GM12878 (cell line): ENCODE data around the gene AP2S1. TPM values are rescaled to one million over a fixed set of nuclear protein-coding genes. Genes with fewer than 3 reads are reported as not detected.

ENCODE experiments used
- ATAC-seq: fragments of 200-7000 bp; cut with Tn5 transposase; 3 replicates; pipeline ENCODE4 v1.9.1; 2020; ENCODE audit warnings: mild to moderate bottlenecking, moderate library complexity
- BruUV-seq: library from RNA; stranded (reverse); fragments of 400-500 nt; replicated peaks from 2 replicates; lab custom pipeline; 2021; lab: Mats Ljungman, UMichigan
- CTCF ChIA-PET: fragments of 300-600 bp; sonication (Branson Sonifier 250); formaldehyde crosslinking; extraction: SDS; loops from one replicate; lab custom pipeline; 2021; ENCODE audit warnings: inconsistent platforms; lab: Yijun Ruan, JAX
- POLR2A ChIA-PET: fragments of 350-600 bp; formaldehyde crosslinking; extraction: SDS; loops from one replicate; lab custom pipeline; 2021; ENCODE audit warnings: inconsistent platforms; lab: Charles Lee
- RAD21 ChIA-PET: fragments of 300-600 bp; sonication (Branson Sonifier 250); formaldehyde crosslinking; loops from one replicate; lab custom pipeline; 2023; ENCODE audit warnings: antibody characterized with exemption; ENCODE audit not compliant: unreplicated experiment; lab: Charles Lee
- SMC1A ChIA-PET: fragments of 300-600 bp; sonication (Branson Sonifier 250); formaldehyde crosslinking; loops from one replicate; lab custom pipeline; 2023; ENCODE audit not compliant: unreplicated experiment, uncharacterized antibody; lab: Charles Lee
- DNase-seq: peaks from one replicate; pipeline ENCODE4 v3.0.0-alpha.2; 2011; ENCODE audit warnings: low read depth, low spot score
- FAIRE-seq: peaks from 3 replicates; lab custom pipeline; 2011; peaks lifted over from hg19 to GRCh38; lab: Jason Lieb, UNC
- H2AFZ ChIP-seq: 2 replicates; pipeline ENCODE4 v1.6.0; 2011; ENCODE audit warnings: low read depth, low read length, control low read depth; ENCODE audit not compliant: control insufficient read depth
- H3K27ac ChIP-seq: 2 replicates; pipeline ENCODE4 v1.5.1; 2011; ENCODE audit warnings: control low read depth; ENCODE audit not compliant: control insufficient read depth, insufficient read depth
- H3K27me3 ChIP-seq, 2 experiments: replicated peaks in 1 of 2; 2 replicates each; pipeline versions ENCODE4 v1.6.0 to v1.6.1; 2011; ENCODE audit warnings: low read length in 1 of 2; ENCODE audit not compliant: control insufficient read depth in 2 of 2, insufficient read depth in 2 of 2
- H3K36me3 ChIP-seq, 2 experiments: 2 replicates each; pipeline ENCODE4 v1.5.1; 2011; ENCODE audit warnings: low read length in 1 of 2; ENCODE audit not compliant: control insufficient read depth in 2 of 2, insufficient read depth in 2 of 2
- H3K4me1 ChIP-seq: 2 replicates; pipeline ENCODE4 v1.6.1; 2011; ENCODE audit warnings: mild to moderate bottlenecking, low read length, moderate library complexity, mixed read lengths; ENCODE audit not compliant: control insufficient read depth, insufficient read depth
- H3K4me2 ChIP-seq: 2 replicates; pipeline ENCODE4 v1.6.0; 2011; ENCODE audit warnings: control low read depth; ENCODE audit not compliant: control insufficient read depth, insufficient read depth
- H3K4me3 ChIP-seq: fragments of 200-600 bp; sonication (generic); 2 replicates; pipeline ENCODE4 v1.5.1; 2016
- H3K79me2 ChIP-seq: 2 replicates; pipeline ENCODE4 v1.6.0; 2011; ENCODE audit warnings: low read length; ENCODE audit not compliant: control insufficient read depth, insufficient read depth
- H3K9ac ChIP-seq: 2 replicates; pipeline ENCODE4 v1.8.0; 2011; ENCODE audit warnings: low read length, control low read depth, mixed read lengths; ENCODE audit not compliant: control insufficient read depth, insufficient read depth
- H3K9me3 ChIP-seq: replicated peaks from 3 replicates; pipeline ENCODE4 v1.5.1; 2011; ENCODE audit warnings: mild to moderate bottlenecking, low read length; ENCODE audit not compliant: control insufficient read depth, insufficient read depth
- H4K20me1 ChIP-seq: 2 replicates; pipeline ENCODE4 v1.6.0; 2011; ENCODE audit not compliant: control insufficient read depth, insufficient read depth
- ATF3 ChIP-seq: IDR thresholded peaks from 2 replicates; pipeline ENCODE4 v1.6.1; 2011; ENCODE audit warnings: low read depth, mild to moderate bottlenecking, low read length, moderate library complexity, borderline replicate concordance; ENCODE audit errors: extremely low read depth
- E2F4 ChIP-seq: IDR thresholded peaks from 2 replicates; pipeline ENCODE4 v1.6.1; 2012; ENCODE audit warnings: low read depth, low read length, improper control_type of control experiment
- HDAC6 ChIP-seq: fragments of 200-600 bp; sonication (generic); IDR thresholded peaks from one replicate; pipeline ENCODE4 v1.8.0; 2017; ENCODE audit warnings: antibody characterized with exemption; ENCODE audit not compliant: unreplicated experiment
- PAX8 ChIP-seq: fragments of 450-650 bp; IDR thresholded peaks from 2 replicates; pipeline ENCODE4 v1.6.1; 2017; ENCODE audit warnings: mild to moderate bottlenecking, moderate library complexity
- RCOR1 ChIP-seq: conservative IDR thresholded peaks from 2 replicates; pipeline ENCODE4 v1.6.1; 2012; ENCODE audit warnings: low read depth, low read length, improper control_type of control experiment
- RFX5 ChIP-seq: IDR thresholded peaks from 2 replicates; pipeline ENCODE4 v1.6.1; 2011; ENCODE audit warnings: low read depth, low read length, improper control_type of control experiment
- RUNX3 ChIP-seq: IDR thresholded peaks from 2 replicates; pipeline ENCODE4 v1.6.1; 2012; ENCODE audit warnings: low read length, inconsistent platforms
- YBX1 ChIP-seq: fragments of 450-650 bp; IDR thresholded peaks from 2 replicates; pipeline ENCODE4 v1.6.1; 2016; ENCODE audit warnings: antibody characterized with exemption
- WGBS: methylation state at CpG from one replicate; pipeline ENCODE4 v1.1.6; 2016; ENCODE audit warnings: low lambda C conversion rate; ENCODE audit not compliant: insufficient replicate concordance, insufficient coverage; ENCODE audit errors: missing lambda C conversion rate; 5-methylcytosine and 5-hydroxymethylcytosine counted together
- in situ Hi-C: fragments of 300-500 bp; cut with MboI; formaldehyde crosslinking; loops from 9 replicates; pipeline ENCODE4 v1.14.3; 2018; ENCODE audit warnings: mixed read lengths
- intact Hi-C: fragments of 100-400 bp; cut with micrococcal nuclease; formaldehyde crosslinking; loops from one replicate; pipeline ENCODE4 v1.14.2; 2022; ENCODE audit not compliant: unreplicated experiment
- polyA plus RNA-seq, 11 experiments: library from polyadenylated mRNA; depleted of rRNA in 4 of 11; unstranded in 6 of 11; stranded (reverse) in 5 of 11; fragments of >200 nt; fragmentation: Nextera tagmentation in 4 of 11; fragmentation: Illumina TruSeq in 1 of 11; extraction: Ambion mirVana in 4 of 11; extraction: Trizol in 1 of 11; gene quantifications; 1 replicate in 1 of 11; 2 replicates in 10 of 11; pipeline versions ENCODE4 v1.2.1 to v1.2.3, GENCODE V29; 2011 to 2016; ENCODE audit warnings: inconsistent platforms in 2 of 11, missing spikeins in 2 of 11, low read depth in 1 of 11
- total RNA-seq, 4 experiments: library from RNA; depleted of rRNA in 3 of 4; stranded (reverse); fragments of >200 nt in 3 of 4; fragmentation: Illumina TruSeq in 1 of 4; extraction: Trizol in 1 of 4; gene quantifications; 2 replicates each; pipeline versions ENCODE4 v1.2.1 to v1.2.3, GENCODE V29; 2013 to 2021

The AP2S1 gene
- total and polyA plus RNA-seq, 10 of the 15 experiments (the other 5 are each of a cell fraction or from before 2014, with no cell fraction given), result 10.8 to 239 (median 104) TPM

- DNase-seq (no peak), ATAC-seq (no peak), FAIRE-seq (no peak)
- ChIA-PET POLR2A (interaction anchor here (0.9 kb wide), 1 partner anchor 15 kb away, joined by 3 read pairs; no protein-coding TSS in a partner anchor), CTCF (interaction anchor here (1.6 to 1.7 kb wide), 2 partner anchors 10 to 77 kb away, joined by 3 to 12 read pairs; no protein-coding TSS in a partner anchor), SMC1A (interaction anchor here (0.6 to 1.9 kb wide), 2 partner anchors 10 to 16 kb away, joined by 3 to 9 read pairs; no protein-coding TSS in a partner anchor), RAD21 (no interaction called here)
- Histone ChIP-seq H3K4me1 (no peaks in the 10 kb centered on the region), H3K27ac (no peak overlapping the region), H2AFZ (no peak overlapping the region), H3K36me3 (no peaks in the 10 kb centered on the region), H4K20me1 (no peaks in the 10 kb centered on the region), H3K27me3 (no peaks in the 10 kb centered on the region), H3K9me3 (no peaks in the 10 kb centered on the region), H3K4me3 (no peak overlapping the region), H3K79me2 (no peaks in the 10 kb centered on the region), H3K9ac (no peak overlapping the region), H3K4me2 (no peak overlapping the region)
- intact Hi-C loops, result no loop called here
- WGBS, result 90% methylated on average over 2 of the region's 2 CpGs
- TF ChIP-seq HDAC6, result no peak
- no peak for TF ChIP-seq ATF3
- no peak for TF ChIP-seq PAX8
- BruUV-seq, result no TSS peak
- in situ Hi-C loops, result no loop called here
These were observed 19.8 kb downstream of the AP2S1 start for GRCh38 chr19:46830864-46831263.

DNA sequence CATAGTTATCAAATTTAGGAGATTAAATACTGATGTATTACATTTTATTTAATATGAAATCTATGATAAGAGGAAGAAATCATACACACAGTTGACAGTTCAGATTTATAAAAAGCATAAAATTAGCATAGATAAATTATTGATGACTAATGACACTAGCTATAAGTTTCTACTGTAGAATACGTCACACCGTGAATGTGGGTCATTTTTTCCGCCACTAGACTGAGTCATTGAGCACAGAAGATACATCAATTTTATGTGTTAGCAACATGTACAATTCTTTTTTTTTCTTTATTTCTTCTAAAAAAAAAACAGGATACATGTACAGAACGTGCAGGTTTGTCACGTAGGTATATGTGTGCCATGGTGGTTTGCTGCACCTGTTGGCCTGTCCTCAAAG, 22.2 kb downstream of the AP2S1 start:
- FAIRE-seq, result peak; percentile 31
- SMC1A ChIA-PET, result interaction anchor here (2.8 kb wide), 1 partner anchor 12 kb away, joined by 11 read pairs; no protein-coding TSS in a partner anchor
- intact Hi-C loops, result no loop called here
- Histone ChIP-seq H3K9me3 (no peaks in the 10 kb centered on the region), H3K4me3 (no peak overlapping the region), H2AFZ (no peak overlapping the region), H4K20me1 (no peaks in the 10 kb centered on the region), H3K9ac (no peak overlapping the region), H3K4me2 (no peak overlapping the region), H3K27me3 (no peaks in the 10 kb centered on the region), H3K79me2 (no peaks in the 10 kb centered on the region), H3K36me3 (no peaks in the 10 kb centered on the region), H3K27ac (no peak overlapping the region), H3K4me1 (peaks cover 12% of the 10 kb centered on the region)
- CTCF ChIA-PET, result interaction anchor here (2.0 to 2.9 kb wide), 3 partner anchors 12 to 167 kb away, joined by 4 to 12 read pairs (median 8); partner anchors contain the start of gene DACT3
- in situ Hi-C loops, result no loop called here
- RAD21 ChIA-PET, result interaction anchor here (0.7 kb wide), 1 partner anchor 47 kb away, joined by 4 read pairs; no protein-coding TSS in a partner anchor
- no TSS peak for BruUV-seq
- WGBS, result 44% methylated on average over 5 of the region's 5 CpGs
- TF ChIP-seq RFX5 (no peak), RCOR1 (no peak), E2F4 (no peak), RUNX3 (no peak), YBX1 (no peak)
- no peak for DNase-seq
- ATAC-seq, result no peak
- POLR2A ChIA-PET, result interaction anchor here (0.6 to 1.3 kb wide), 2 partner anchors 25 to 64 kb away, joined by 3 to 4 read pairs; no protein-coding TSS in a partner anchor
